HG03558 (cell line): ENCODE results near the gene MRPS12.
"Not testable (repeated sequence)": the region's sequence is repeated elsewhere in the genome, so short reads cannot be mapped to it uniquely, and the experiment has no call there.

ENCODE experiments used
- ATAC-seq: cut with Tn5 transposase; IDR thresholded peaks from one replicate; pipeline ENCODE4 v1.9.1; 2021; ENCODE audit warnings: moderate number of reproducible peaks; ENCODE audit not compliant: unreplicated experiment; ENCODE audit errors: extremely low read depth

Gene MRPS12

DNA sequence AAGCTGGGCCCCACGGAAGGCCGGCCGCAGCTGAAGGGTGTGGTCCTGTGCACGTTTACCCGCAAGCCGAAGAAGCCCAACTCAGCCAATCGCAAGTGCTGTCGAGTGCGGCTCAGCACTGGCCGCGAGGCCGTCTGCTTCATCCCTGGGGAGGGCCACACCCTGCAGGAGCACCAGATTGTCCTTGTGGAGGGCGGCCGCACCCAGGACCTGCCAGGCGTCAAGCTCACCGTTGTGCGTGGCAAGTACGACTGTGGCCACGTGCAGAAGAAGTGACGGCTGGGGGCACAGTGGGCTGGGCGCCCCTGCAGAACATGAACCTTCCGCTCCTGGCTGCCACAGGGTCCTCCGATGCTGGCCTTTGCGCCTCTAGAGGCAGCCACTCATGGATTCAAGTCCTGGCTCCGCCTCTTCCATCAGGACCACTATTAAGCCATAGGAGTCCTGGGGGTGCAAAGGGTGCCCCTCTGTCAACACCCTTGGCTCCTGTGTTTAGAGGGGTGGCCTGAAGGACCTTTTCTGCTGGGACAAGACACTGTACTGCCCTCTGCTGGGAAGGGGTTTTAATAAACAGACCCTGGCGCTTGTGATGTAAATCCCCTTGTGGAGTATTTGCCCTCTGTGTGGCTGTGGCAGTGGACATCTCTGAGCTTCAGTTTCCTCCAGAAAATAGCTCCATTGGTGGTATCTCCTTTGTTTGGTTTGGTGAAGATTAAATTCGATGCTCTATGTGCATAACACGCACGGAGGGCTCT lies 1.9 kb downstream of the MRPS12 start:
- ATAC-seq: no peak

DNA sequence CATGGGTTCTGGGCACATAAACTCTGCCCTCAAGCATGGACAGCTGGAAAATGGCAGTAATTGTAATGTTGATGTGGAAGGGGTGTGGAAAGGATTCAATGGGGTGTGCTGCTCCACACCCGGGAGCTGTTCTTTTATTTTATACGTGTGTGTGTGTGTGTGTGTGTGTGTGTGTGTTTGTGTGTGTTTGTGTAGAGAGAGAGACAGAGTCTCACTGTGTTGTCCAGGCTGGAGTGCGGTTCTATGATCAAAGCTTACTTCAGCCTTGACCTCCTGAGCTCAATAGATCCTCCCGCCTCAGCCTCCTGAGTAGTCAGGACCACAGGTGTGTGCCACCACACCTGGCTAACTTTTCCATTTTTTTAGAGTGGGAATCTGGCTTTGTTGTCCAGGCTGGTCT lies 2.8 kb downstream of the MRPS12 start:
- no peak for ATAC-seq

DNA sequence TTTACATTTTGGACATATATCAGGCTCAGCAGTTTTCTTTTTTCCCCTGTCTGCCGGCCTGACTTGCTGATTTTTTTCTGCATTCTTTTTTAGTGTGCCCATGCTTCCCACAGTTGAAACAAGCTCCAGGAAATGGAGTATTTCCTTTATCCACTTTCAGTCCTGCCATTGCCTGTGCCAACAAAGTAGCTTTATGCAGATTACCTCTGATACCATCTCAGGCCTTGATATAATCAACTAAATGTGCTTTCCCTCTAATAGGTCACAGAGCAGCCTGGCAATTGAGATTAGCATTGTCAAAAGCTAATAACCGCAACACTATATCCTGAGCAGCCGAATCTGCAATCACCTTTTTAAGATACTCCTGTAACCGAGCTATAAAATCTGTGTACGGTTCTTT lies 9.2 kb downstream of the MRPS12 start:
- no peak for ATAC-seq

DNA sequence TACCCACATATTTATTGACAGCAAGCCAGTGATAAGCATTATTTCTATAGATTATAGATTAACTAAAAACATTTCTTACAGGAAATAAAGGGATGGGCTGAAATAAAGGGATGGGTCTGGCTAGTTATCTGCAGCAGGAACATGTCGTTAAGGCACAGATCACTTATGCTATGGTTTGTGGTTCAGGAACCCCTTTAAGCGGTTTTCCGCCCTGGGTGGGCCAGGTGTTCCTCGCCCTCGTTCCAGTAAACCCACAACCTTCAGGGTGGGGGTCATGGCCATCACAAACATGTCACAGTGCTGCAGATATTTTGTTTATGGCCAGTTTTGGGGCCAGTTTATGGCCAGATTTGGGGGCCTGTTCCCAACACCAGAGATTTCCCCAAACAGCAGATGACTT lies 10.7 kb downstream of the MRPS12 start:
- not testable (repeated sequence) for ATAC-seq

DNA sequence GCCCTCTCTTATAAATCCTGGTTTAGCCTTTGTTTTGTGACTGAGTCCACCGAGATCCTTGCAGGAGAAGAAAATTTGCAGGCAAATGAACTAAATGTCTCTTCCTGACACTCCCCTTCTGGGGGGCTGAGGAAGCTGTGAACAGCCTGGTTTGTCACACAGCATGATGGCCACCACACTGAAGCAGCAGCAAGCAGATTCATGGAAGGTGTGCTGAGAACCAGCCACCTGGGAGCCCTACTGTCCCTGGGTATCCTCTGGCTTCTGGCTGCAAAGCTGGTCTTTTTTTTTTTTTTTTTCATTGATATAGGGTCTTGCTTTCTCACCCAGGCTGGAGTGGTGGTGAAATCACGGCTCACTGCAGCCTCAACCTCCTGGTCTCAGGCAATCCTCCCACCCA lies 11.2 kb downstream of the MRPS12 start:
- ATAC-seq: no peak

DNA sequence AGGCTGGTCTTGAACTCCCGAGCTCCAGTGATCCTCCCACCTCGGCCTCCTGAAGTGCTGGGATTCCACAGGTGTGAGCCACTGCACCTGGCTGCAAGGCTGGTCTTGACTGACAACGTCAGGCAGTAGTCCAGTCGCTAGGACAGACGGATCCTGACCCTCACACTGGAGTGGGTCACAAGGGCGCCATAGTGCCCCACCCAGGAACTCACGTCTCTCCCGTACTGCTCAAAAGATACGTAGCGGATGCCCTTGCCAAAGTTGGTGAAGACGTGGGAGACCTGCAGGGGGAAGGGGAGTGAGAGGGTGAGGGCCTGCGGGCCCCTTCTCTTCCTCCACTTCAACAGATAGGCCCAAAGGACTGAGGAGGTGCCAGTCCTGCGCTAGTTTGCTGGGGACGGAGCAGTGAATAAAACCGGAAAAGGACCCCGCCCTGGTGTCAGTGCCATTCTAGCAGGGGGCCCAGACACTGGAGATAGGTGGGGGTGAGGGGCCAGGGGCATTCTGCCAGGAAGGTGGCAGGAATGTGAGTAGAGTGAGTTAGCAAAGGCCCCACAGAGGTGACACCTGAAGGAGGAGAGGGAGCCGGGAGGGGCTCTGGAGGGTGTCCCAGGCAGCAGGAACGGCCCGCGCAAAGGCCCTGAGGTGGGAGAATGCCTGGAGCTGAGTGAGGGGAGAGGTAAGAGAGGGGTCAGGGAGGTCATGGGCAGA lies 11.9 kb downstream of the MRPS12 start:
- ATAC-seq: no peak

DNA sequence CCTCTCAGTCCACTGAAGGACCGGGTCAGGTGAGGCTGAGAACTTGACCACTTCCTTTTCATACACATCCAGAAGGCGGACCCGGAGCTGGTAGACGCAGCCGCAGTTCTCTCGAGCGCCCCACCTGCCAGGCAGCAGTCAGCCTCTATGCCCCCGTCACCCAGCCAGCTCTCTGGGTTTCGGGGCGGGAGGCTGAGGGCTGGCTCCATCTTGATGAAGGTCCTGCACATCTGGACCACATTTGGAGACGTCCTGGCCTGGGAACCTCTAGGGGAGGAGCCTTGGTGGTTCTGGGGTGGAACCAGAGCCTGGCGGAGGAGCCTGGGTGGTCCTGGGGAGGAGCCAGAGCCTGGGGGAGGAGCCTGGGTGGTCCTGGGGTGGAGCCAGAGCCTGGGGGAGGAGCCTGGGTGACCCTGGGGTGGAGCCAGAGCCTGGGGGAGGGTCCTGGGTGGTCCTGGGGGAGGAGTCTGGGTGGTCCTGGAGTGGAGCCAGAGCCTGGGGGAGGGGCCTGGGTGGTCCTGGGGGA lies 14.3 kb downstream of the MRPS12 start:
- ATAC-seq: no peak

DNA sequence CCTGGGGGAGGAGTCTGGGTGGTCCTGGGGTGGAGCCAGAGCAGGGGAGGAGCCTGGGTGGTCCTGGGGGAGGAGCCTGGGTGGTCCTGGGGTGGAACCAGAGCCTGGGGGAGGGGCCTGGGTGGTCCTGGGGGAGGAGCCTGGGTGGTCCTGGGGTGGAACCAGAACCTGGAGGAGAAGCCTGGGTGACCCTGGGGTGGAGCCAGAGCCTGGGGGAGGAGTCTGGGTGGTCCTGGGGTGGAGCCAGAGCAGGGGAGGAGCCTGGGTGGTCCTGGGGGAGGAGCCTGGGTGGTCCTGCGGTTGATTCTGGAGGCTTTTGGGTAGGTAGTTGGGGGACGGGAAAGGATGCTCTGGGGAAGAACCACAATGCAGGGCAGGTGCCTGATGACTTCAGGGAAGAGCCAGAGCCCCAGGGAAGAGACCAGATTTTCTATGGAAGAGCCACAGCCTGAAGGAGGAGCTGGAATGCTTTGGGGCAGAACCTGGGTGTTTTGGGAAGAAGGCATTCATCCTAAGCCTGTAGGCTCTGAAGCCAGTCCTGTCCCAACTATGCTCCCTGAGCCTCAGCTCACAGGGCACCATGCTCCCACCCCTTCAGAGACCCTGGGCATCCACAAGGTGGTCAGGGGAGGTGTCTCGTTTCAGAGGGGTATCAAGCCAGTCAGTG lies 15.0 kb downstream of the MRPS12 start:
- no peak for ATAC-seq

DNA sequence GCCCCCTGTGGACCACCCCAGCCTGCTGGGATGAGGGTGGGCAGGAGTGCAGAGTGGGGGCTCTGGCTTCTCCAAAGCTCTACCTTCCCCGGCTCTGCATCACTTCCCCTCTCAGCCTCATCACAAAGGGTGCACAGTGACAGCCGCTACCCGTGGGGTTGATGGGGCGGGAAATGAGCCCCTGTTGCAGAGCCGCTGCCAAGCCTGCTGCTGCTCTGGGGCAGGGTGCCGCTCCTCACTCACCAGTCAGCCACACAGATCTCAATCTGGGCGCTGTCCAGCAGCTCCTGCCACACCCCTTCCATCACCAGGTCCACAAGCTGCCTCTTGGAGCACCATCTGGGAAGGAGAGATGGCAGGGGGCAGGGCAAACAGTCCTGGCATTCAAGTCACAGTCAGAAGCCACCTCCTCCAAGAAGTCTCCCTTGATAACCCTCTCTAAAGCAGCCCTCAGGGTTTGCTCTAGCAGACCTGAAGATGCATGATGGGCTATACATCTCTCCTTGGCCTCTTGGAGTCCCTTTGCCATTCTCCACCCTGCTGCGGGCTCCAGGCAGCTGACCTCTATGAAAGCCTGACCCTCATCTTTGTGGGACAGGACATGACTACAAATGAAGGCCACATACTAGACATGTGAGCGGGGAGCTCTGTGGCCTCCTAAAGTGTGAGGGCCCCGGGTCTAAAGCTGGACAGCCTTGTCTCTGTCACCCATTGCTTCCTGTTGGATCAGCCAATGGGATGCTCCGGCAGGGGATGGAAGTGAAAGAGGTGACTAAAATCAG lies 15.7 kb downstream of the MRPS12 start:
- ATAC-seq: no peak

DNA sequence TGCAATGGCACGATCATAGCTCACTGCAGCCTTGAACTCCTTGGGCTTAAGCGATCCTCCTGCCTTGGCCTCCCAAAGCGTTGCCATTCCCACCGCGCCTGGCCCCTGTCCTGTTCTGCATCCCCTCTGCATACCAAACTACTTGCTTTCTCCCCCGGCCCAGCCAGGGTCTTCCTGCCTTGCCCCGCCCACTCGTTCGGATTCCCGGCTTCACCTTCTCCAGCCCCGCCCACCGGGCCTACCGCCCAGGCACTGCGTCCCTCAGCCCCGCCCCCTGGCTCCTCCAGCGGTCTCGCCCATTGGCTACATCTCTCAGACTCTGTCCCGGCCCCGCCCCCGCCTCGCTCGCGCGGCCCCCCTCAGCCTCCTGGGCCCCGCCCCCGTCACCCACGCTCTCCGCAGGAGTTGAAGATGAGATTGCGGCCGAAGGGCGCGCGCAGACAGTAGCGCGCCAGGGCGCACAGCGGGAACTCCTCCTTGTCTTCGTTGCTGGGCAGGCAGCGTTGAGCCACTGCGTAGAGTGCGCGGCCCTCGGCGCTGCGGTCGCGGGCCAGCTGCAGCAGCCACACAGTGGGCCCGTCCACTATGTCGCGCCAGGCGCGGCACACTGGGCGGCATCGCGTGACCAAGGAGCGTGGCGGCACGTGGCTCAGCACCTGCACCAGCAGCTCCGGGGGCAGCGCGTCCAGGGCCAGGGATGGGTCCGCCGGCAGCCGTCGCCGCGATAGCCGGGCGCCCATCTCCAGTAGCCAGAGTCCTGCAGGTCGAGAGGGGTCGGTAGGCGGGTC lies 19.0 kb downstream of the MRPS12 start:
- ATAC-seq: no peak

DNA sequence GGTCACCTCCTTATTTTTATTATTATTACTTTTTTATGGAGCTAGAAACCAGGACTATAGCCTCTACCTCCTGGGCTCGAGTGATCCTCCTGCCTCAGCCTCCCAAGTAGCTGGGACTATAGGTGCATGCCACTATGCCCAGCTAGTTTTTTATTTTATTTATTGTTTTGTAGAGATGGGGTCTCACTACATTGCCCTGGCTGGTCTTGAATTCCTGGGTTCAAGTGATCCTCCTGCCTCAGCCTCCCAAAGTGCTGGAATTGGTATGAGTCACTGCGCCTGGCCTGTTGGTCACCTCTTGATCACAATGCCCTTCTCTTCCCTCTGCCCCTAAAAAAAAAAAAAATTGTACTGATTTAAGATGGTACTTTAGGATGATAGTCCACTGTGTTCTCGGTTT lies 20.4 kb downstream of the MRPS12 start:
- ATAC-seq: no peak

DNA sequence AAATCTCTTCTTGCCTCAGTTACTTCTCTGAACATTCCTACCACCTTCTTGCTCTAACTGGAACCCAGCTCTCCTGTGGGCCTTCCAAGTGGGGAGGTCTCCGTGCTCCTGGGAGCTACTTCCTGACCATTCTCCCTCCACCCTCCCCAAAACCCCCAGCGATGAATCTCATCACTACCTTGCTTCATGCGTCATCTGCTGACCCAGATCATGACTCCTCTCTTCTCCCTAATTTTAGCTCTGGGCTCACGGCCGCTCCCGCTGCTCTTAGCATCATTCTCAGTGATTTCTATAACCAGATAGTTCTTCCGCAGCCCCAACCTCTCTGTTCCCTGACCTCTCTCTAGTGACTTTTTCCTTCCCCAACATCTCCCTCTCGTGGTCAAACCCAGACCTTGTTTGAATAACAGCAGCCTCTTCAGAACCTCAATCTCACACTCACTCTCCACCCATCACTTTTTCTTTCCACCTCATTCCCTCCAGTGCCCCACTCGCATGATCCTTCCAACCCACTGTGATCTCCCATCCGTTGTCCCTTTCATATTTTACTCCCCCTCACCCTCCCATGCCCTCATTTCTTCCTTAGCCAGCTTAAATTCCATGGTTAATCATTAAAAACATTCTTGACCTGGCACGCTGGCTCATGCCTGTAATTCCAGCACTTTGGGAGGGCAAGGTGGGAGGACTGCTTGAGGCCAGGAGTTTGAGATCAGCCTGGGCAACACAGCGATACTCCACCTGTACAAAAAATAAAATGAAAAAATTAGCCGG lies 21.8 kb downstream of the MRPS12 start:
- no peak for ATAC-seq

DNA sequence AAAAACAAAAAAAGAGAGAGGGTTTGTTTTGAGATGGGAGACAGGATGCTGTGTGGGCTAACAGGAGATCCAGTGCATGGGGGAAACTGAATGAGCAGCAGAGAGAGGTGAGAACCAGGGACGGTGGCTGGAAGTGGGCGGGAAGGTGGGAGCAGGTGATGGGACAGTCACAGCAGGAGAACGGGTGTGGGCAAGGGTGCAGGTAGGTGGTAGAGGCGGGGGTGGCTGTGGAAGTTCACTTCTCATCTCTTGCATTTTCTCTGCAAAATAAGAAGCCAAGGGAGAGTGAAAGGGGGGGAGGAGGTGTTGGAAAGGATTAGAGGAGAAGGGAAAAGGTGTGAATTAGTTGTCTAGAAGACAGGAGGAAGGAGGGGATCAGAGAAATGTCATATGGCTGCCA lies 22.9 kb downstream of the MRPS12 start:
- no peak for ATAC-seq

DNA sequence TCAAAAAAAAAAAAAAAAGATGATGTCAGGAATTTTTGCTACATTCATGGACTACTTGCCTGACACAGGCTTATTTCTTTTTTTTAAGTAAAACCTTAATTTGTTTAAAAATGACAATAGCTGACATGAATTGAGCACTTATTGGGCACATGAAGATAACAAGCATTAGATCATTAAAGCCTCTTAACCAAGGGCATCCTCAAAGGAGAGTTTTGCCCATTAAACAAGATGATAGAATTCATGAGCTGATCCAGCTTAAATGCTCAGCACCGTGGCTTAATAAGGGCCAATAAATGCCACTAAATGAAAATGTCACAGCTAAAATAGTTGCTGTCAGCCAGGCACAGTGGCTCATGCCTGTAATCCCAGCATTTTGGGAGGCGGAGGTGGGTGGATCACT lies 25.5 kb downstream of the MRPS12 start:
- ATAC-seq: no peak

DNA sequence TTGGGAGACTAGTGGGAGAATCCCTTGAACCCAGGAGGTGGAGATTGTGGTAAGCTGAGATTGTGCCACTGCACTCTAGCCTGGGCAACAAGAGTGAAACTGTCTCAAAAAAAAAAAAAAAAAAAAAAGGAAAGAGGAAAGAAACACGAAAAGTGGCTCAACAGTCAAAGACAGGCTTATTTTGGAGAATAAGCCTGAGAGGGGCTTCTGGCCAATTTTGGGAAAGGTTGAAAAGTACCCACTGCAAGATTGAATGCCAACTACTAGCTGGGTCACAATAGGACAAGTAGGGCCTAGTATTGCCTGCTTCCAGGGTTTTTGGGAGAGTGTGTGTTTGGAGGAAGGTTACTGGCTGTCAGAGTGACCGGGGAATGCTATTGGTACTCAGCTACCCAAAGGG lies 27.6 kb downstream of the MRPS12 start:
- ATAC-seq: no peak

DNA sequence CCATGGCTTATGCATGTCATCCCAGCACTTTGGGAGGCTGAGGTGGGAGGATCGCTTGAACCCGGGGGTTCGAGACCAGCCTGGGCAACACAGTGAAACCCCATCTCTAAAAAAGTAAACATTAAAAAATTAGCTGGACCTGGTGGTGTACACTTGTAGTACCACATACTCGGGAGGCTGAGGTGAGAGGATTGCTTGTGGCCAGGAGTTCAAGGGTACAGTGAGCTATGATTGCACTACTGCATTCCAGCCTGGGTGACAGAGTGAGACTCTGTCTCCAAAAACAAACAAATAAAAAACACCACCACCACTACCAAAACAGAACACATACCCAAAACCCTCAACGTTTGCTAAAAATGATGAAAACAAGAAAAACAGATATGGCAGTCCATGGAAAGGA lies 28.9 kb downstream of the MRPS12 start:
- ATAC-seq: no peak

DNA sequence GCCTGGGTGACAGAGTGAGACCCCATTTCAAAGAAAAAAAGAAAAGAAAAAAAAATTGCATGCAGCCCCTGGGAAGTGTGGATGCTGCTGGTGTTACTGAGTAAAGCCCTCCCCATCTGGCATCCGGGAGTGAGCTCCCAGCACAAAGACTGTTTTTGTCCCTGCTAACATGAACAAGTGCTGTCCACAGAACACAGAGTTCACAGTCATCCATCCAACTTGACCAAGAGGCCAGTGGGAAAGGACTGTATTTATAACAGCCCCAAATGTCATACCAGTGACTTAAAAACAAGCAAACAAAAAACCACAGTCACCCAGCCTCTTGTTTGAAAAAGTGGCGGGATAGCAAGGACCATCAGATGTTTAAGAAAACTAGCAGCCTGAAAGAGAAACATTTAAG lies 34.0 kb downstream of the MRPS12 start:
- ATAC-seq: no peak

DNA sequence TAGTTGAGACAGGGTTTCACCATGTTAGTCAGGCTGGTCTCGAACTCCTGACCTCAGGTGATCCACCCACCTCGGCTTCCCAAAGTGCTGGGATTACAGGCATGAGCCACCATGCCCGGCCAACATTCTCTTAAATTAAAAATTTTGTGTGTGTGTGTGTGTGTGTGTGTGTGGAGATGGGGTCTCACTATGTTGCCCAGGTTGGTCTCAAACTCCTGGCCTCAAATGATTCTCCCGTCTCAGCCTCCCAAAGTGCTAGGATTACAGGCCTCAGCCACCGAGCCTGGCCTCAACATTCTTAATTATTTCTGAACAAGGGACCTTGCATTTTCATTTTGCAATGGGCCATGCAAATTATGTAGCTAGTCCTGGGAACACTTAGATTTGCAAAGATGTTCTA lies 35.4 kb downstream of the MRPS12 start:
- ATAC-seq: not testable (repeated sequence)
